K562 (cell line): ENCODE data around the gene TRABD2B.

Source experiments
- ATF1 ChIP-seq, 2 experiments: fragments of 450-650 bp in 1 of 2; IDR thresholded peaks; 2 replicates each; pipeline ENCODE4 v1.6.1; 2016; ENCODE audit warnings: missing compliant biosample characterization in 1 of 2, missing genetic modification characterization in 1 of 2
- BHLHE40 ChIP-seq: IDR thresholded peaks from 2 replicates; pipeline ENCODE4 v1.6.1; 2011; ENCODE audit warnings: low read length, improper control_type of control experiment
- CTCF ChIP-seq, 3 experiments: IDR thresholded peaks in 2 of 3; conservative IDR thresholded peaks in 1 of 3; 2 replicates each; pipeline ENCODE4 v1.5.1; 2011 to 2012; ENCODE audit warnings: low read length in 3 of 3, mild to moderate bottlenecking in 3 of 3, control low read depth in 2 of 3, improper control_type of control experiment in 1 of 3, inconsistent platforms in 1 of 3, low read depth in 1 of 3, mixed read lengths in 1 of 3, moderate library complexity in 1 of 3; ENCODE audit not compliant: insufficient read depth in 2 of 3
- EGR1 ChIP-seq: fragments of 450-650 bp; conservative IDR thresholded peaks from 2 replicates; pipeline ENCODE4 v1.6.1; 2017; ENCODE audit warnings: mild to moderate bottlenecking
- HMGXB4 ChIP-seq: sonication (generic); formaldehyde crosslinking; IDR thresholded peaks from 2 replicates; pipeline ENCODE4 v1.8.1; 2023; ENCODE audit warnings: mild to moderate bottlenecking, missing genetic modification reagents
- KLF1 ChIP-seq: fragments of 450-650 bp; IDR thresholded peaks from 2 replicates; pipeline ENCODE4 v1.6.1; 2016; ENCODE audit warnings: missing genetic modification characterization, missing compliant biosample characterization
- NCOA1 ChIP-seq: fragments of 450-650 bp; IDR thresholded peaks from 2 replicates; pipeline ENCODE4 v1.6.1; 2016; ENCODE audit warnings: low read depth
- NFYB ChIP-seq: IDR thresholded peaks from 2 replicates; pipeline ENCODE4 v1.6.1; 2011; ENCODE audit warnings: mild to moderate bottlenecking, moderate library complexity; ENCODE audit not compliant: insufficient read length; ENCODE audit errors: extremely low read depth
- NKRF ChIP-seq: fragments of 450-650 bp; IDR thresholded peaks from 2 replicates; pipeline ENCODE4 v1.6.1; 2016; ENCODE audit warnings: borderline replicate concordance
- RNF219 ChIP-seq: fragments of 250-450 bp; sonication (Bioruptor Pico); IDR thresholded peaks from 2 replicates; pipeline ENCODE4 v1.5.0; 2022; ENCODE audit warnings: mild to moderate bottlenecking
- SREBF2 ChIP-seq: sonication (generic); formaldehyde crosslinking; IDR thresholded peaks from 2 replicates; pipeline ENCODE4 v1.4.0; 2020; ENCODE audit warnings: mild to moderate bottlenecking, missing genetic modification reagents
- ZNF184 ChIP-seq: sonication (generic); formaldehyde crosslinking; IDR thresholded peaks from 2 replicates; pipeline ENCODE4 v1.5.0; 2020; ENCODE audit warnings: missing genetic modification reagents
- ZNF263 ChIP-seq: sonication (generic); formaldehyde crosslinking; IDR thresholded peaks from 2 replicates; pipeline ENCODE4 v1.8.0; 2022; ENCODE audit warnings: mild to moderate bottlenecking, missing genetic modification reagents, borderline replicate concordance
- ZNF324 ChIP-seq: fragments of 250-450 bp; sonication (Bioruptor Pico); IDR thresholded peaks from 2 replicates; pipeline ENCODE4 v1.4.0; 2020; ENCODE audit warnings: mild to moderate bottlenecking

GRCh38 chr1:47843781-47844557 lies 153.2 kb downstream of the TRABD2B start:
- no peak for TF ChIP-seq ZNF324 (CRISPR knock-in tag)
- TF ChIP-seq EGR1: no peak
- no peak for TF ChIP-seq CTCF (IDR thresholded peaks at IDR 0.05 in 2 of 3, conservative IDR thresholded peaks at IDR 0.05 in 1 of 3; ENCODE audit: insufficient read depth in 2 of 3, low read depth in 1 of 3, low read length in 3 of 3)
- no peak for TF ChIP-seq RNF219 (CRISPR knock-in tag)
- no peak for TF ChIP-seq BHLHE40
- TF ChIP-seq ATF1 (CRISPR knock-in tag; IDR thresholded peaks at IDR 0.05): no peak
- no peak for TF ChIP-seq ATF1 (tag; IDR thresholded peaks at IDR 0.05)
- no peak for TF ChIP-seq NCOA1
- TF ChIP-seq SREBF2: no peak
- TF ChIP-seq NFYB: no peak
- TF ChIP-seq NKRF: no peak
- TF ChIP-seq ZNF184 (CRISPR knock-in tag): no peak
- TF ChIP-seq ZNF263 (CRISPR knock-in tag): no peak
- no peak for TF ChIP-seq HMGXB4 (CRISPR knock-in tag)
- no peak for TF ChIP-seq KLF1 (tag)
